Measurements from ENCODE around the gene NTF3.

NTF3 gene

DNA sequence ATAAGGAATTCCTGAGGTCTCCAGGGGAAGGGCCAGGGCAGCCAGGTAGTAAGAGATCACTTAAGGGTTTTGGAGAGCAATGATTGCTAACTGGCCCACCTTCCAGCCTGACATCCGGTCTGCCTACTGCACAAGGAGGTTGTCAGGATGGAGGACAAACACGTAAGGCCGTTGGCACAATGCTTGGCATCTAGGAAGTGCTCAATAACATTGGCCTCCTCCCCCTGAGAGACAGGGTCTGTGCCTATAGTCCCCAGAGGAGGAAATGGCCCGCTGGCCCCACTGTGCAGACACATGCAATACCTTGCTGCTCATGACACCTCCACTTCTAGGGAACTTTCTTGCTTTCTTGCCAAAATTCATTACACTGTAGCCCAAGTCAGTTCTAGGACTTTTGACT is 73.2 kb downstream of the NTF3 start:
- Histone ChIP-seq H4K8ac (ENCODE audit: low read depth, low read length) (no peak overlapping the region), H2BK5ac (ENCODE audit: low read depth, low read length, poor library complexity) (no peak overlapping the region), H3K4me3 (ENCODE audit: low read depth, low read length) (no peak overlapping the region), H3K4me1 (ENCODE audit: control insufficient read depth in 1 of 2, insufficient read depth in 2 of 2, low read length in 2 of 2) (peaks cover 0 to 9% of the 10 kb centered on the region in 2 experiments), H3K4me2 (ENCODE audit: low read length) (no peak overlapping the region), H3K27me3 (ENCODE audit: insufficient read depth, low read length) (no peaks in the 10 kb centered on the region), H3K23ac (ENCODE audit: low read length) (no peak overlapping the region), H4K12ac (ENCODE audit: low read depth, low read length) (no peak overlapping the region), H4K91ac (ENCODE audit: low read depth, low read length) (no peak overlapping the region), H2AFZ (ENCODE audit: insufficient read depth, low read length, poor library complexity) (no peak overlapping the region), H3K18ac (ENCODE audit: low read length) (no peak overlapping the region), H3K79me2 (ENCODE audit: control insufficient read depth, insufficient read depth, low read length, poor library complexity) (no peaks in the 10 kb centered on the region), H3K9me3 (ENCODE audit: insufficient read depth, low read depth, low read length) (no peaks in the 10 kb centered on the region), H3K4ac (ENCODE audit: low read depth, low read length) (no peak overlapping the region), H2BK12ac (ENCODE audit: low read length) (no peak overlapping the region), H3K79me1 (ENCODE audit: low read length) (no peaks in the 10 kb centered on the region), H3K27ac (ENCODE audit: low read depth, low read length) (no peak overlapping the region), H3K9ac (ENCODE audit: low read length) (no peak overlapping the region), H3K14ac (ENCODE audit: low read length) (no peak overlapping the region), H3K36me3 (ENCODE audit: control insufficient read depth in 1 of 2, insufficient read depth in 2 of 2, low read length in 2 of 2) (no peaks in the 10 kb centered on the region), H2BK120ac (ENCODE audit: insufficient read depth, low read length, poor library complexity) (no peak overlapping the region), H2AK5ac (ENCODE audit: low read length) (no peak overlapping the region)
- DNase-seq, result no peak
- no CpG with 5 or more reads among the region's 4 CpGs for WGBS (ENCODE audit: extremely low coverage, insufficient coverage, insufficient read length)

DNA sequence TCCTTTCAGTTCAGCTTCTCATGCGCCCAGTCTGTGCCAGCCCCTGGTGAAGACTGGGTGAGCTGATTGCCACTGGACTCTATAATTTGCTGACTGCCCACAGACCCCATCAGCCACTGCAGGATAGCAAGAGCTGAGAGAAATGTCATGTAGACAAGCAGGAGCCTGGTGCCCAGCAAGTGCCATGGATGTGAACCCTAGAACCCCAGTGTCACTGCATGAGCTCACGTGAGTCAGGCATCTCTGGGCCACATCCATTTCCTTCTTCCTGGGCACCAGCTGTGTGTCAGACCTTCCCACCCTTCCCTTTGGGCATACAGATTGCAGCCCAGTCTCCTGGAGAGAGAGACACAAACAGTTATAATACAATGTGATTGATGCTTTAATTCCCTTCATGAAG is 73.8 kb downstream of the NTF3 start:
- Histone ChIP-seq H3K36me3 (ENCODE audit: control insufficient read depth in 1 of 2, insufficient read depth in 2 of 2, low read length in 2 of 2) (no peaks in the 10 kb centered on the region), H2BK120ac (ENCODE audit: insufficient read depth, low read length, poor library complexity) (no peak overlapping the region), H3K4ac (ENCODE audit: low read depth, low read length) (no peak overlapping the region), H3K9me3 (ENCODE audit: insufficient read depth, low read depth, low read length) (no peaks in the 10 kb centered on the region), H3K14ac (ENCODE audit: low read length) (no peak overlapping the region), H3K23ac (ENCODE audit: low read length) (no peak overlapping the region), H3K27ac (ENCODE audit: low read depth, low read length) (no peak overlapping the region), H2BK5ac (ENCODE audit: low read depth, low read length, poor library complexity) (no peak overlapping the region), H3K4me2 (ENCODE audit: low read length) (no peak overlapping the region), H3K4me3 (ENCODE audit: low read depth, low read length) (no peak overlapping the region), H4K12ac (ENCODE audit: low read depth, low read length) (no peak overlapping the region), H2BK12ac (ENCODE audit: low read length) (no peak overlapping the region), H3K4me1 (ENCODE audit: control insufficient read depth in 1 of 2, insufficient read depth in 2 of 2, low read length in 2 of 2) (peaks cover 0 to 9% of the 10 kb centered on the region in 2 experiments), H3K27me3 (ENCODE audit: insufficient read depth, low read length) (no peaks in the 10 kb centered on the region), H4K91ac (ENCODE audit: low read depth, low read length) (no peak overlapping the region), H3K79me1 (ENCODE audit: low read length) (no peaks in the 10 kb centered on the region), H4K8ac (ENCODE audit: low read depth, low read length) (no peak overlapping the region), H3K79me2 (ENCODE audit: control insufficient read depth, insufficient read depth, low read length, poor library complexity) (no peaks in the 10 kb centered on the region), H2AK5ac (ENCODE audit: low read length) (no peak overlapping the region), H2AFZ (ENCODE audit: insufficient read depth, low read length, poor library complexity) (no peak overlapping the region), H3K9ac (ENCODE audit: low read length) (no peak overlapping the region), H3K18ac (ENCODE audit: low read length) (no peak overlapping the region)
- WGBS (ENCODE audit: extremely low coverage, insufficient coverage, insufficient read length), result no CpG with 5 or more reads among the region's 2 CpGs
- DNase-seq, result no peak

DNA sequence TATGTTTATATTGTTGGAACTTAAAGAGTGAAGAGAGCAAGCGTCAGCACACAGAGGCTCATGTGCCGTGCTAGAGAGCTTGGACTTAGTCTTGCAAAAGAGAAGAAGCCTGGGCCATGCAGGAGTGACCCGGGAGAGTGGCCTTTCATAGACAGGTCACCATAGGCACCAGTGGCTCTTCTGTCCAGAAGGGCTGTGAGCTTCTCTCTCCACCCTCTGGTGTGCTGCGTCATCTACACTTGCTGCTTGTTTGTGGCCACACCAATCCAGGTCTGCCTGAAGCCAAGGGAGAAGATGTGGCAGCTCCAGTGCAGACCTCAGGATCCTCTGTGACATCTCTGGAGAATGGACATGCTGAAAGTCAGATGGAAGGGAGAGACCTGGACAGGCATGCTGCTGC is 74.4 kb downstream of the NTF3 start:
- H4K8ac ChIP-seq (ENCODE audit: low read depth, low read length), result no peak overlapping the region
- no peaks in the 10 kb centered on the region for H3K27me3 ChIP-seq (ENCODE audit: insufficient read depth, low read length)
- H3K79me2 ChIP-seq (ENCODE audit: control insufficient read depth, insufficient read depth, low read length, poor library complexity), result no peaks in the 10 kb centered on the region
- H3K4me2 ChIP-seq (ENCODE audit: low read length), result no peak overlapping the region
- no peak overlapping the region for H2BK120ac ChIP-seq (ENCODE audit: insufficient read depth, low read length, poor library complexity)
- no peak overlapping the region for H3K9ac ChIP-seq (ENCODE audit: low read length)
- no peak for DNase-seq
- H2AFZ ChIP-seq (ENCODE audit: insufficient read depth, low read length, poor library complexity), result no peak overlapping the region
- H4K12ac ChIP-seq (ENCODE audit: low read depth, low read length), result no peak overlapping the region
- H3K18ac ChIP-seq (ENCODE audit: low read length), result no peak overlapping the region
- WGBS (ENCODE audit: extremely low coverage, insufficient coverage, insufficient read length), result no CpG with 5 or more reads among the region's 4 CpGs
- no peaks in the 10 kb centered on the region for H3K9me3 ChIP-seq (ENCODE audit: insufficient read depth, low read depth, low read length)
- H3K79me1 ChIP-seq (ENCODE audit: low read length), result no peaks in the 10 kb centered on the region
- no peak overlapping the region for H2BK5ac ChIP-seq (ENCODE audit: low read depth, low read length, poor library complexity)
- H3K14ac ChIP-seq (ENCODE audit: low read length), result no peak overlapping the region
- H2AK5ac ChIP-seq (ENCODE audit: low read length), result no peak overlapping the region
- no peak overlapping the region for H3K4ac ChIP-seq (ENCODE audit: low read depth, low read length)
- no peak overlapping the region for H3K4me3 ChIP-seq (ENCODE audit: low read depth, low read length)
- no peak overlapping the region for H4K91ac ChIP-seq (ENCODE audit: low read depth, low read length)
- no peak overlapping the region for H3K23ac ChIP-seq (ENCODE audit: low read length)
- no peak overlapping the region for H3K27ac ChIP-seq (ENCODE audit: low read depth, low read length)
- no peaks in the 10 kb centered on the region for H3K36me3 ChIP-seq (ENCODE audit: control insufficient read depth in 1 of 2, insufficient read depth in 2 of 2, low read length in 2 of 2)
- peaks cover 0 to 9% of the 10 kb centered on the region in 2 experiments for H3K4me1 ChIP-seq (ENCODE audit: control insufficient read depth in 1 of 2, insufficient read depth in 2 of 2, low read length in 2 of 2)
- H2BK12ac ChIP-seq (ENCODE audit: low read length), result no peak overlapping the region

DNA sequence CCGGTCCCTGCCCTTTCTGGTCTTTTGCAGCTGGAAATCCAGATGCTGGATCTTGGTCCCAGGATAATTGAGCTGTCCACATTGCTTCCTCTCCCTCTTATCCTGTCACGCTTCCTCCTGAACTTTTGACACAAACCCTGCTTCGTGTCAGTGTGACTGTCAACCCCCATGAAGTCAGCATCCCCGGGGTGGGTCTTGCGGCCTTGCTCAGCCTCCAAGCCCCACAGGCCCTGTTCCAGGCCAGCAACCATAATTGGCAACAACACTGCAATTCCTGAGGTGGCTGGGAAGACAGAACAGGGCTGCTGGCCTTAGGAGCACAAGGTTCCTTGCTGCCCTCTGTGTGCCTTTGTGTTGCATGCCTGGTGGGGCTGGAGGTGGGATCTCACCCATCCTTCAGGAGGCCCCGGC is 74.9 kb downstream of the NTF3 start:
- H3K4me1 ChIP-seq (ENCODE audit: control insufficient read depth in 1 of 2, insufficient read depth in 2 of 2, low read length in 2 of 2), result peaks cover 0 to 9% of the 10 kb centered on the region in 2 experiments
- no peak overlapping the region for H2AFZ ChIP-seq (ENCODE audit: insufficient read depth, low read length, poor library complexity)
- WGBS (ENCODE audit: extremely low coverage, insufficient coverage, insufficient read length), result no CpG with 5 or more reads among the region's 6 CpGs
- H3K27ac ChIP-seq (ENCODE audit: low read depth, low read length), result no peak overlapping the region
- H3K9me3 ChIP-seq (ENCODE audit: insufficient read depth, low read depth, low read length), result no peaks in the 10 kb centered on the region
- no peak for DNase-seq
- H4K8ac ChIP-seq (ENCODE audit: low read depth, low read length), result no peak overlapping the region
- H4K12ac ChIP-seq (ENCODE audit: low read depth, low read length), result no peak overlapping the region
- no peak overlapping the region for H4K91ac ChIP-seq (ENCODE audit: low read depth, low read length)
- no peak overlapping the region for H3K14ac ChIP-seq (ENCODE audit: low read length)
- no peaks in the 10 kb centered on the region for H3K79me2 ChIP-seq (ENCODE audit: control insufficient read depth, insufficient read depth, low read length, poor library complexity)
- no peak overlapping the region for H2BK5ac ChIP-seq (ENCODE audit: low read depth, low read length, poor library complexity)
- H2AK5ac ChIP-seq (ENCODE audit: low read length), result no peak overlapping the region
- no peak overlapping the region for H3K4ac ChIP-seq (ENCODE audit: low read depth, low read length)
- no peak overlapping the region for H3K4me3 ChIP-seq (ENCODE audit: low read depth, low read length)
- no peaks in the 10 kb centered on the region for H3K79me1 ChIP-seq (ENCODE audit: low read length)
- H3K36me3 ChIP-seq (ENCODE audit: control insufficient read depth in 1 of 2, insufficient read depth in 2 of 2, low read length in 2 of 2), result no peaks in the 10 kb centered on the region
- H3K18ac ChIP-seq (ENCODE audit: low read length), result no peak overlapping the region
- no peak overlapping the region for H2BK12ac ChIP-seq (ENCODE audit: low read length)
- H3K9ac ChIP-seq (ENCODE audit: low read length), result no peak overlapping the region
- H2BK120ac ChIP-seq (ENCODE audit: insufficient read depth, low read length, poor library complexity), result no peak overlapping the region
- H3K23ac ChIP-seq (ENCODE audit: low read length), result no peak overlapping the region
- H3K4me2 ChIP-seq (ENCODE audit: low read length), result no peak overlapping the region
- no peaks in the 10 kb centered on the region for H3K27me3 ChIP-seq (ENCODE audit: insufficient read depth, low read length)

Measured in trophoblast cell (in vitro differentiated cells and primary cell).